Kidney (tissue), 14 donors: ENCODE results near the gene SFXN2. TPM values are rescaled to one million over a fixed set of nuclear protein-coding genes. Genes with fewer than 3 reads are reported as not detected.

Source experiments
- DNase-seq, 5 donors: peaks; one replicate each; pipeline ENCODE4 v3.0.0-alpha.2; 2013 to 2020
- FAIRE-seq: peaks from 2 replicates; lab custom pipeline; 2012; peaks lifted over from hg19 to GRCh38; lab: Jason Lieb, UNC
- H3K27ac ChIP-seq, 2 donors: one replicate each; pipeline ENCODE4 v1.7.0; 2013; ENCODE audit warnings: low read depth in 2 of 2, low read length in 2 of 2, inconsistent platforms in 1 of 2
- H3K27me3 ChIP-seq: one replicate; pipeline ENCODE4 v1.7.1; 2013; ENCODE audit warnings: low read length, inconsistent platforms; ENCODE audit not compliant: control insufficient read depth, insufficient read depth
- H3K36me3 ChIP-seq, 3 donors: one replicate each; pipeline versions ENCODE4 v1.7.0 to v1.7.1; 2013; ENCODE audit warnings: low read length in 3 of 3, control low read depth in 1 of 3, inconsistent platforms in 1 of 3; ENCODE audit not compliant: insufficient read depth in 3 of 3, control insufficient read depth in 2 of 3
- H3K4me1 ChIP-seq, 3 donors: one replicate each; pipeline versions ENCODE4 v1.7.0 to v1.7.1; 2013; ENCODE audit warnings: low read length in 3 of 3, inconsistent platforms in 1 of 3, low read depth in 1 of 3; ENCODE audit not compliant: control insufficient read depth in 2 of 3, insufficient read depth in 2 of 3
- H3K4me3 ChIP-seq, 3 donors: one replicate each; pipeline versions ENCODE4 v1.7.0 to v1.8.1; 2013; ENCODE audit warnings: low read length in 3 of 3, control low read depth in 1 of 3, inconsistent platforms in 1 of 3
- H3K9ac ChIP-seq, 3 donors: one replicate each; pipeline versions ENCODE4 v1.7.0 to v1.7.1; 2013; ENCODE audit warnings: low read length in 3 of 3, control low read depth in 1 of 3, inconsistent platforms in 1 of 3
- H3K9me3 ChIP-seq, 3 donors: one replicate each; pipeline versions ENCODE4 v1.7.0 to v1.7.1; 2013; ENCODE audit warnings: low read length in 3 of 3, control low read depth in 1 of 3, inconsistent platforms in 1 of 3; ENCODE audit not compliant: control insufficient read depth in 2 of 3, insufficient read depth in 1 of 3
- CTCF ChIP-seq: IDR thresholded peaks from 3 replicates; pipeline ENCODE4 v1.5.1; 2012; ENCODE audit warnings: mild to moderate bottlenecking, moderate library complexity, borderline replicate concordance; ENCODE audit not compliant: insufficient read depth; ENCODE audit errors: extremely low read depth
- intact Hi-C: fragments of 100-400 bp; cut with DNase I; formaldehyde crosslinking; loops from one replicate; pipeline ENCODE4 v1.11.1; 2022
- polyA plus RNA-seq: library from polyadenylated mRNA; stranded (reverse); fragments of 350-450 nt; fragmentation: Illumina TruSeq; extraction: RNeasy Lipid Tissue Mini Kit (QIAGEN cat#74804); gene quantifications from one replicate; pipeline ENCODE4 v1.2.3, GENCODE V29; 2014; ENCODE audit warnings: low read depth, low replicate concordance; ENCODE audit not compliant: insufficient read depth
- total RNA-seq: library from RNA; stranded (reverse); fragmentation: NEBNext Ultra II Directional; extraction: Animal tissue kit (Norgen Biotek cat#: 25700); gene quantifications from one replicate; pipeline ENCODE4 v1.2.1, GENCODE V29; 2021
- donor health status: control.
- donor health status: control.
- donor health status: control.
- donor health status: control.
- donor health status: control.
- donor health status: DM: yes; HTN: yes; CAD: no.
- donor health status: Normal renal cell carcinoma (clear cell type).

Gene SFXN2
- total and polyA plus RNA-seq, 2 donors from 2014 or later = 17.3 to 72.1 TPM

GRCh38 chr10:102702742-102703141, 11.7 kb upstream of the SFXN2 start:
- FAIRE-seq (no peak), DNase-seq (no peak)
- Histone ChIP-seq H3K9ac (no peak overlapping the region), H3K27me3 (no peaks in the 10 kb centered on the region), H3K36me3 (peaks cover 0 to 11% (median 3%) of the 10 kb centered on the region in 3 donors), H3K9me3 (no peaks in the 10 kb centered on the region), H3K4me1 (peaks cover 0 to 2% (median 0%) of the 10 kb centered on the region in 3 donors), H3K4me3 (no peak overlapping the region), H3K27ac (no peak overlapping the region)
- intact Hi-C loops = no loop called here
- TF ChIP-seq CTCF = no peak

- no peak overlapping the region for H3K4me3 ChIP-seq
- DNase-seq (no peak), FAIRE-seq (no peak)
- no peak overlapping the region for H3K27ac ChIP-seq
- no peak overlapping the region for H3K9ac ChIP-seq
- no peaks in the 10 kb centered on the region for H3K9me3 ChIP-seq
- H3K4me1 ChIP-seq = peaks cover 0 to 2% (median 0%) of the 10 kb centered on the region in 3 donors
- TF ChIP-seq CTCF = no peak
- no peaks in the 10 kb centered on the region for H3K36me3 ChIP-seq
- no peaks in the 10 kb centered on the region for H3K27me3 ChIP-seq
- intact Hi-C loops = no loop called here
Observed at GRCh38 chr10:102704915-102705314, 9.5 kb upstream of the SFXN2 start.

GRCh38 chr10:102705531-102705930, 8.9 kb upstream of the SFXN2 start:
- Histone ChIP-seq H3K9ac (no peak overlapping the region), H3K36me3 (no peaks in the 10 kb centered on the region), H3K4me1 (peaks cover 0 to 2% (median 0%) of the 10 kb centered on the region in 3 donors), H3K27ac (no peak overlapping the region), H3K9me3 (no peaks in the 10 kb centered on the region), H3K4me3 (no peak overlapping the region), H3K27me3 (no peaks in the 10 kb centered on the region)
- DNase-seq (no peak), FAIRE-seq (no peak)
- TF ChIP-seq CTCF = no peak
- intact Hi-C loops = no loop called here

- no peak overlapping the region for H3K4me3 ChIP-seq
- H3K27ac ChIP-seq = no peak overlapping the region
- DNase-seq (no peak), FAIRE-seq (no peak)
- no peak overlapping the region for H3K9ac ChIP-seq
- no peaks in the 10 kb centered on the region for H3K9me3 ChIP-seq
- intact Hi-C loops = no loop called here
- H3K36me3 ChIP-seq = no peaks in the 10 kb centered on the region
- no peaks in the 10 kb centered on the region for H3K27me3 ChIP-seq
- no peak for TF ChIP-seq CTCF
- peaks cover 2 to 8% (median 8%) of the 10 kb centered on the region in 3 donors for H3K4me1 ChIP-seq
Observed at GRCh38 chr10:102710609-102711008, 3.8 kb upstream of the SFXN2 start.
